Mesenchymal stem cell (in vitro differentiated cells and primary cell): ENCODE results near the gene GLI3.

Experiments
- DNase-seq: peaks from one replicate; pipeline ENCODE4 v3.0.0-alpha.2; 2013
- H2AFZ ChIP-seq: one replicate; pipeline ENCODE4 v1.6.1; 2013; ENCODE audit warnings: low read depth, mild to moderate bottlenecking, control low read depth, inconsistent platforms, low read length, moderate library complexity
- H2AK5ac ChIP-seq: 2 replicates; pipeline ENCODE4 v1.6.1; 2013; ENCODE audit warnings: low read length, moderate library complexity, mild to moderate bottlenecking, inconsistent platforms; ENCODE audit not compliant: severe bottlenecking
- H2BK120ac ChIP-seq: one replicate; pipeline ENCODE4 v1.6.1; 2013; ENCODE audit warnings: low read depth, mild to moderate bottlenecking, inconsistent platforms, low read length, moderate library complexity
- H2BK12ac ChIP-seq, 2 experiments: one replicate each; pipeline ENCODE4 v1.6.1; 2013; ENCODE audit warnings: inconsistent platforms in 2 of 2, low read length in 2 of 2, mild to moderate bottlenecking in 2 of 2, moderate library complexity in 2 of 2, control low read depth in 1 of 2
- H2BK15ac ChIP-seq: one replicate; pipeline ENCODE4 v1.6.1; 2013; ENCODE audit warnings: mild to moderate bottlenecking, low read depth, inconsistent platforms; ENCODE audit not compliant: poor library complexity, severe bottlenecking
- H2BK5ac ChIP-seq: 2 replicates; pipeline ENCODE4 v1.6.1; 2013; ENCODE audit warnings: low read depth, mild to moderate bottlenecking, low read length, control low read depth, inconsistent platforms; ENCODE audit not compliant: poor library complexity, severe bottlenecking
- H3K14ac ChIP-seq, 2 experiments: one replicate each; pipeline ENCODE4 v1.6.1; 2013; ENCODE audit warnings: inconsistent platforms in 2 of 2, low read length in 2 of 2, control low read depth in 1 of 2, mild to moderate bottlenecking in 1 of 2, moderate library complexity in 1 of 2
- H3K18ac ChIP-seq, 2 experiments: one replicate each; pipeline ENCODE4 v1.6.1; 2013; ENCODE audit warnings: inconsistent platforms in 2 of 2, low read length in 2 of 2, control low read depth in 1 of 2, low read depth in 1 of 2, mild to moderate bottlenecking in 1 of 2
- H3K23ac ChIP-seq, 2 experiments: one replicate each; pipeline ENCODE4 v1.6.1; 2013; ENCODE audit warnings: inconsistent platforms in 2 of 2, low read length in 2 of 2, mild to moderate bottlenecking in 2 of 2, moderate library complexity in 2 of 2, control low read depth in 1 of 2
- H3K27ac ChIP-seq: 2 replicates; pipeline ENCODE4 v1.5.1; 2013; ENCODE audit warnings: mild to moderate bottlenecking, moderate library complexity, low read length, control low read depth, inconsistent platforms; ENCODE audit not compliant: poor library complexity, severe bottlenecking
- H3K27me3 ChIP-seq, 2 experiments: 2 replicates each; pipeline versions ENCODE4 v1.6.1 to v1.7.0; 2013; ENCODE audit warnings: low read length in 2 of 2, mild to moderate bottlenecking in 2 of 2, moderate library complexity in 2 of 2, control low read depth in 1 of 2, inconsistent platforms in 1 of 2; ENCODE audit not compliant: control insufficient read depth in 1 of 2, insufficient read depth in 1 of 2
- H3K36me3 ChIP-seq, 2 experiments: 2 replicates each; pipeline versions ENCODE4 v1.6.1 to v1.7.0; 2013; ENCODE audit warnings: low read length in 2 of 2, control low read depth in 1 of 2, inconsistent platforms in 1 of 2, low read depth in 1 of 2, mild to moderate bottlenecking in 1 of 2; ENCODE audit not compliant: insufficient read depth in 2 of 2, control insufficient read depth in 1 of 2
- H3K4ac ChIP-seq, 2 experiments: one replicate each; pipeline ENCODE4 v1.6.1; 2013; ENCODE audit warnings: inconsistent platforms in 2 of 2, low read length in 2 of 2, mild to moderate bottlenecking in 2 of 2, moderate library complexity in 2 of 2, control low read depth in 1 of 2, low read depth in 1 of 2
- H3K4me1 ChIP-seq: 2 replicates; pipeline ENCODE4 v1.6.1; 2013; ENCODE audit warnings: low read depth, low read length, control low read depth; ENCODE audit not compliant: control insufficient read depth, insufficient read depth
- H3K4me2 ChIP-seq: 2 replicates; pipeline ENCODE4 v1.6.1; 2013; ENCODE audit warnings: low read length, mild to moderate bottlenecking, inconsistent platforms; ENCODE audit not compliant: poor library complexity, severe bottlenecking
- H3K4me3 ChIP-seq, 2 experiments: 2 replicates each; pipeline versions ENCODE4 v1.5.1 to v1.7.0; 2013; ENCODE audit warnings: low read length in 2 of 2, mild to moderate bottlenecking in 2 of 2, control low read depth in 1 of 2, low read depth in 1 of 2; ENCODE audit not compliant: insufficient read depth in 1 of 2
- H3K79me1 ChIP-seq: replicated peaks from 2 replicates; pipeline ENCODE4 v1.6.1; 2013; ENCODE audit warnings: mild to moderate bottlenecking, control low read depth, low read length, inconsistent platforms; ENCODE audit not compliant: poor library complexity, severe bottlenecking
- H3K9ac ChIP-seq: 2 replicates; pipeline ENCODE4 v1.7.0; 2013; ENCODE audit warnings: mild to moderate bottlenecking, low read length, moderate library complexity
- H3K9me3 ChIP-seq: 2 replicates; pipeline ENCODE4 v1.7.0; 2013; ENCODE audit warnings: mild to moderate bottlenecking, low read length; ENCODE audit not compliant: control insufficient read depth
- H4K8ac ChIP-seq: one replicate; pipeline ENCODE4 v1.6.1; 2013; ENCODE audit warnings: inconsistent platforms, mild to moderate bottlenecking, low read length, moderate library complexity
- H4K91ac ChIP-seq: one replicate; pipeline ENCODE4 v1.6.1; 2013; ENCODE audit warnings: mild to moderate bottlenecking, low read length, inconsistent platforms
- WGBS: methylation state at CpG from one replicate; pipeline ENCODE4 v1.1.7; 2013; ENCODE audit warnings: mixed read lengths; 5-methylcytosine and 5-hydroxymethylcytosine counted together

Gene GLI3

GRCh38 chr7:42026622-42027197 is 210.3 kb downstream of the GLI3 start:
- 87% methylated on average over 3 of the region's 6 CpGs for WGBS
- no peaks in the 10 kb centered on the region for H3K4me1 ChIP-seq
- no peak overlapping the region for H4K8ac ChIP-seq
- no peak overlapping the region for H3K14ac ChIP-seq
- H3K4ac ChIP-seq: no peak overlapping the region
- no peak overlapping the region for H3K23ac ChIP-seq
- no peak overlapping the region for H3K9ac ChIP-seq
- no peaks in the 10 kb centered on the region for H3K27me3 ChIP-seq
- H2BK120ac ChIP-seq: no peak overlapping the region
- H3K79me1 ChIP-seq: no peaks in the 10 kb centered on the region
- no peak overlapping the region for H3K4me2 ChIP-seq
- no peak for DNase-seq
- H3K9me3 ChIP-seq: no peaks in the 10 kb centered on the region
- no peak overlapping the region for H3K18ac ChIP-seq
- no peak overlapping the region for H2AFZ ChIP-seq
- no peak overlapping the region for H3K4me3 ChIP-seq
- no peak overlapping the region for H2BK15ac ChIP-seq
- no peak overlapping the region for H4K91ac ChIP-seq
- no peak overlapping the region for H2BK12ac ChIP-seq
- H3K27ac ChIP-seq: no peak overlapping the region
- peaks cover 21 to 83% of the 10 kb centered on the region in 2 experiments for H3K36me3 ChIP-seq
- H2BK5ac ChIP-seq: no peak overlapping the region
- no peak overlapping the region for H2AK5ac ChIP-seq

DNA sequence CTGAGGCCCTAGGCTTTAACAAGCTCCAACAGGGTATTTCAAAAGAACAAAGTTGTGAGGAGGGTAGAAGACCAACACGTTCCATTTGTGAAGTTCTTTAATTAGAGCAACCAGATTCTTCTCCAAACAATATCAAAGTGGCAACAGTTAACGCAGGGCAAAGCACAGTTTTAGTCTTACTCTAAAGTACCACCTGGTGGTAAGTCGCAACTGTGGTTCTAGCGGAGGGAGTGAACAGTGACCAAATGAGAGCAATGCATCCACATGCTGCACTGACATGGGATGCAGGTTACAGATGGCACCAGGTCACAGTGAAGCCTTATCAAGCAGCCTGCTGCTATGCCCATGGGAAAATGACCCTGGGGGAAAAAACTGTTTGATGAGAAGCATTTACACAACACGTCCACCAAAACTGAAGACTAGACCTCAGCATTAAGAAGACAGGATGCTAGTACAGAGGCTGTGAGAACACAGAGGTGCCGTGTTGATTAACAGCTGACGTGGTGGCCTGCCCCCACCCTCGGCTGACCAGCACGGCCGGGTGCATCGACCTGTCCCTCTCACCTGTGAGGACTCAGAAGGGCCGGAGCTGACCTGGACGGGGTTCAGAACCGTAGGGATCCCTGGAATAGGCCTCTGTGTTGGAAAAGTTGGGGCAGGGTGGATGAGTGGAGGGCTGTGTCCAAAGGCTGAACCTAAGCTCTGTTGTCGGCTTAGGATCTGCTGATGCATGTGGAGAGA is 211.2 kb downstream of the GLI3 start:
- no peak overlapping the region for H3K27ac ChIP-seq
- peaks cover 21 to 78% of the 10 kb centered on the region in 2 experiments for H3K36me3 ChIP-seq
- no peak overlapping the region for H3K23ac ChIP-seq
- H2AFZ ChIP-seq: no peak overlapping the region
- no peak overlapping the region for H3K4ac ChIP-seq
- H4K8ac ChIP-seq: no peak overlapping the region
- WGBS: 98% methylated on average over 15 of the region's 15 CpGs
- H3K4me3 ChIP-seq: no peak overlapping the region
- no peaks in the 10 kb centered on the region for H3K27me3 ChIP-seq
- no peak overlapping the region for H3K14ac ChIP-seq
- no peaks in the 10 kb centered on the region for H3K9me3 ChIP-seq
- H2BK15ac ChIP-seq: no peak overlapping the region
- peak overlapping the region in 1 of 2 experiments; percentile 48 for H2BK12ac ChIP-seq
- no peak overlapping the region for H2BK120ac ChIP-seq
- H2AK5ac ChIP-seq: no peak overlapping the region
- no peak overlapping the region for H3K9ac ChIP-seq
- no peaks in the 10 kb centered on the region for H3K79me1 ChIP-seq
- no peak overlapping the region for H2BK5ac ChIP-seq
- H3K18ac ChIP-seq: no peak overlapping the region
- no peak for DNase-seq
- H3K4me2 ChIP-seq: no peak overlapping the region
- peak overlapping the region; percentile 28 for H4K91ac ChIP-seq
- no peaks in the 10 kb centered on the region for H3K4me1 ChIP-seq

DNA sequence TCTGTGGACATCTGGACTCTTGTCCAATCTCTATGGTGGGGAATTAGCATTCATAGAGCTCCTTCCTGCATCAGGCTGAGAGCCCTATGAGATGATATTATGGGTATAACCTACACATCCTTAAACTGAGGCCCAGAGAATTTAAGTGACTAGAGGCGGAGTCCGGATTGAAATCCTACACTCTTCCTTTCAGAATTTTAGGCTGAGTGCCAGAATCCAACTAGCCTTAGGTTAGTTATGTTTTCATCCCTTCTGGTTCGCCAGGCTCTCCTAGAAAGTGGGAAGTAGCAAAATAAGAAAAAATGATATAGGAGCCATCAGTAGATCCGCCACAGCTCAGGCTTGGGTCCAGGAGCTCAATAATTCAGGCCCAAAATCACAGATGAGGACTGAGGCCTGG is 212.5 kb downstream of the GLI3 start:
- no peak overlapping the region for H4K91ac ChIP-seq
- no peak overlapping the region for H3K14ac ChIP-seq
- no peak for DNase-seq
- H4K8ac ChIP-seq: no peak overlapping the region
- no peak overlapping the region for H3K4ac ChIP-seq
- no peak overlapping the region for H3K9ac ChIP-seq
- no peak overlapping the region for H3K27ac ChIP-seq
- no peak overlapping the region for H3K4me3 ChIP-seq
- H2BK5ac ChIP-seq: no peak overlapping the region
- H3K4me1 ChIP-seq: no peaks in the 10 kb centered on the region
- no peak overlapping the region for H3K18ac ChIP-seq
- no peaks in the 10 kb centered on the region for H3K9me3 ChIP-seq
- 98% methylated on average over 4 of the region's 4 CpGs for WGBS
- H3K79me1 ChIP-seq: no peaks in the 10 kb centered on the region
- no peak overlapping the region for H2BK15ac ChIP-seq
- peaks cover 20 to 71% of the 10 kb centered on the region in 2 experiments for H3K36me3 ChIP-seq
- H3K4me2 ChIP-seq: no peak overlapping the region
- no peaks in the 10 kb centered on the region for H3K27me3 ChIP-seq
- no peak overlapping the region for H3K23ac ChIP-seq
- no peak overlapping the region for H2BK120ac ChIP-seq
- H2AK5ac ChIP-seq: no peak overlapping the region
- no peak overlapping the region for H2AFZ ChIP-seq
- no peak overlapping the region for H2BK12ac ChIP-seq

GRCh38 chr7:42023262-42023661 is 213.7 kb downstream of the GLI3 start:
- Histone ChIP-seq H2AFZ (no peak overlapping the region), H2AK5ac (no peak overlapping the region), H4K91ac (no peak overlapping the region), H3K27me3 (no peaks in the 10 kb centered on the region), H2BK5ac (no peak overlapping the region), H3K4me3 (no peak overlapping the region), H2BK15ac (no peak overlapping the region), H3K4me2 (no peak overlapping the region), H2BK120ac (no peak overlapping the region), H2BK12ac (no peak overlapping the region), H3K4ac (no peak overlapping the region), H3K9me3 (no peaks in the 10 kb centered on the region), H3K14ac (no peak overlapping the region), H3K79me1 (no peaks in the 10 kb centered on the region), H3K9ac (no peak overlapping the region), H4K8ac (no peak overlapping the region), H3K36me3 (peaks cover 19 to 75% of the 10 kb centered on the region in 2 experiments), H3K18ac (peak overlapping the region in 1 of 2 experiments; percentile 21), H3K4me1 (no peaks in the 10 kb centered on the region), H3K27ac (no peak overlapping the region), H3K23ac (no peak overlapping the region)
- DNase-seq: peak; percentile 54
- WGBS: 15% methylated on average over 9 of the region's 10 CpGs
